ENCODE measurements around the gene PYM1.

Gene PYM1

GRCh38 chr12:55927588-55928502 lies at the start of gene PYM1:
Gene PYM1, minus strand, starts transcription at chr12:55927894. Its CDS starts 133 bp downstream, at chr12:55927761.
- peak; percentile 79 for DNase-seq (ENCODE audit: low spot score)

GRCh38 chr12:55974308-55974730 lies 46.6 kb upstream of the PYM1 start:
- DNase-seq (ENCODE audit: low spot score), result peak; percentile 68

GRCh38 chr12:55973599-55974307 lies 46.1 kb upstream of the PYM1 start, which contains the start of gene RAB5B:
Gene RAB5B, plus strand, starts transcription at chr12:55974078. Its CDS starts 12,883 bp downstream, at chr12:55986961.
- peak; percentile 95 for DNase-seq (ENCODE audit: low spot score)

GRCh38 chr12:55972911-55973598 lies 45.4 kb upstream of the PYM1 start:
- no peak for DNase-seq (ENCODE audit: low spot score)

- no peak for DNase-seq (ENCODE audit: low spot score)
Measured at GRCh38 chr12:55972456-55972855, 44.8 kb upstream of the PYM1 start.

- DNase-seq (ENCODE audit: low spot score), result peak; percentile 65
Measured at GRCh38 chr12:55972042-55972441, 44.3 kb upstream of the PYM1 start.

- no peak for DNase-seq (ENCODE audit: low spot score)
Measured at GRCh38 chr12:55970775-55971174, 43.1 kb upstream of the PYM1 start.

GRCh38 chr12:55969356-55969755 lies 41.7 kb upstream of the PYM1 start:
- no peak for DNase-seq (ENCODE audit: low spot score)

GRCh38 chr12:55966408-55967281 lies 39.0 kb upstream of the PYM1 start, which contains the start of gene CDK2:
Gene CDK2, plus strand, starts transcription at chr12:55966830. Its CDS starts 179 bp downstream, at chr12:55967009.
- DNase-seq (ENCODE audit: low spot score), result peak; percentile 97

- DNase-seq (ENCODE audit: low spot score), result peak; percentile 30
Measured at GRCh38 chr12:55965941-55966407, 38.3 kb upstream of the PYM1 start, which contains the start of gene PMEL. Gene PMEL, minus strand, starts transcription at chr12:55966042. Its CDS starts 31 bp downstream, at chr12:55966011.

- no peak for DNase-seq (ENCODE audit: low spot score)
Measured at GRCh38 chr12:55965240-55965639, 37.5 kb upstream of the PYM1 start.

- no peak for DNase-seq (ENCODE audit: low spot score)
Measured at GRCh38 chr12:55963760-55964159, 36.1 kb upstream of the PYM1 start.

- DNase-seq (ENCODE audit: low spot score), result no peak
Measured at GRCh38 chr12:55957106-55957859, 29.6 kb upstream of the PYM1 start.

- DNase-seq (ENCODE audit: low spot score), result peak; percentile 55
Measured at GRCh38 chr12:55955800-55956508, 28.3 kb upstream of the PYM1 start.

GRCh38 chr12:55955344-55955743 lies 27.6 kb upstream of the PYM1 start:
- DNase-seq (ENCODE audit: low spot score), result no peak

GRCh38 chr12:55946553-55946952 lies 18.9 kb upstream of the PYM1 start:
- no peak for DNase-seq (ENCODE audit: low spot score)

- no peak for DNase-seq (ENCODE audit: low spot score)
Measured at GRCh38 chr12:55942577-55943136, 15.0 kb upstream of the PYM1 start.

GRCh38 chr12:55942055-55942454 lies 14.4 kb upstream of the PYM1 start:
- DNase-seq (ENCODE audit: low spot score), result no peak

GRCh38 chr12:55940065-55940732 lies 12.5 kb upstream of the PYM1 start:
- peak; percentile 93 for DNase-seq (ENCODE audit: low spot score)
